ENCODE measurements around the gene LCP1.
A peak's percentile ranks its signal among the peaks of the same experiment; 100 is the strongest.

- TF ChIP-seq CTCF (IDR thresholded peaks at IDR 0.05; ENCODE audit: insufficient read depth, low read length) (no peak), POLR2AphosphoS5 (IDR thresholded peaks at IDR 0.05; ENCODE audit: low read depth) (peak; percentile 23; the same call in 1 of the 2 replicates), GABPA (IDR thresholded peaks at IDR 0.05; ENCODE audit: low read depth) (no peak)
Observed at GRCh38 chr13:46124967-46125933, 56.7 kb downstream of the LCP1 start.

Data from HL-60 (cell line).